GM18517 (cell line): ENCODE measurements around the gene DNAH8.
"Not testable (repeated sequence)": the region's sequence is repeated elsewhere in the genome, so short reads cannot be mapped to it uniquely, and the experiment has no call there.

Experiments used
- ATAC-seq: cut with Tn5 transposase; IDR thresholded peaks from one replicate; pipeline ENCODE4 v1.9.1; 2021; ENCODE audit warnings: mild to moderate bottlenecking, moderate library complexity; ENCODE audit not compliant: unreplicated experiment

Gene DNAH8

GRCh38 chr6:38796006-38796405 is 80.9 kb downstream of the DNAH8 start:
- ATAC-seq: no peak

DNA sequence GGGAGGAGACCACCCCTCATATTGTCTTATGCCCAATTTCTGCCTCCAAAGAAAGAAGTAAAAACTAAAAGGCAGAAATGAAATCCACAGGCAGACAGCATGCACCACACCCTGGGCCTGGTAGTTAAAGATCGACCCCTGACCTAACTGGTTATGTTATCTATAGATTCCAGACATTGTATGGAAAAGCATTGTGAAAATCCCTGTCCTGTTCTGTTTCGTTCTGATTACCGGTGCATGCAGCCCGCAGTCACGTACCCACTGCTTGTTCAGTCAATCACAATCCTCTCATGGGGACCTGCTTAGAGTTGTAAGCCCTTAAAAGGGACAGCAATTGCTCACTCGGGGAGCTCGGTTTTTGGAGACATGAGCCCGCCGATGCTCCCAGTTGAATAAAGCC is 81.3 kb downstream of the DNAH8 start:
- ATAC-seq: not testable (repeated sequence)

- no peak for ATAC-seq
These were observed 81.7 kb downstream of the DNAH8 start for GRCh38 chr6:38796850-38797249.

DNA sequence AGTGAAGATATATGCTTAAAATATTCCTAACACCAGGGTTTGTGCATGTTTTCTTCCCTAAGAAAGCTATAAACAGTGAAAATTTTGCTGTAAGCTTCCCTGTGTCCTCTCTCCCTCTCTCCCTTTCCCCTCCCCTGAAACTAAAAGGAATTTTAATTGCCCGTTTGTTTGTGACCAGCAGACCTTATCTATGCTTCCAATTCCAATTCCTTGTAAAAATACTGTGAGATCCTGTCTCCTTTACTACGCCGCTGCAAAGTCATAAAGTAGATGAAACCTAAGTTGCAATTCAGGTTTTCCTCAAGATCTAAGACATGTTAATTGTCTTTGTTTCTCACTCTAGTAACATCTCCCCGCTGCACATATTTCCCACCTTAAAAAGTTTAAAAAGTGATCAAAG is 82.3 kb downstream of the DNAH8 start:
- ATAC-seq: no peak

- no peak for ATAC-seq
These were observed 84.5 kb downstream of the DNAH8 start for GRCh38 chr6:38799529-38800184.

GRCh38 chr6:38801305-38801704 is 86.2 kb downstream of the DNAH8 start:
- ATAC-seq: no peak

GRCh38 chr6:38802497-38802896 is 87.4 kb downstream of the DNAH8 start:
- ATAC-seq: no peak

DNA sequence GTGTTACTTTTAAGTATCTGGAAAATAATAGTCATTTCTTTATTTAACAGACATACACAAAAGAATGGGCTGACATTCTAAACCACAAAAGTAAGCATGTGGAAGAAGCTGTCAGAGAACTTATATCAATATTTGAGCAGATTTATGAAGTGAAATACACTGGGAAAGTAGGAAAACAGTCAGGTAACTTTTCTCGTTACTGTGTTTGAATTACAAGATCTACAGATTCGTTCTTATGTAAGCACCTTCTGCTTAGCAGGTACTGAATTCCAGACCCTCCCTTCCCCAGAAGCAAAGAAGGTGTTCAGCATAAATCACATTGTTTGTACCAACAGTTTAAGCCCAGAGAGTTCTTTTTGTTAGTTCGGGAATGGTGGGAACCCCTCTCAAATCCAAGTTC is 88.0 kb downstream of the DNAH8 start:
- ATAC-seq: no peak

GRCh38 chr6:38804358-38804757 is 89.2 kb downstream of the DNAH8 start:
- ATAC-seq: no peak

GRCh38 chr6:38805127-38805655 is 90.1 kb downstream of the DNAH8 start:
- ATAC-seq: no peak

DNA sequence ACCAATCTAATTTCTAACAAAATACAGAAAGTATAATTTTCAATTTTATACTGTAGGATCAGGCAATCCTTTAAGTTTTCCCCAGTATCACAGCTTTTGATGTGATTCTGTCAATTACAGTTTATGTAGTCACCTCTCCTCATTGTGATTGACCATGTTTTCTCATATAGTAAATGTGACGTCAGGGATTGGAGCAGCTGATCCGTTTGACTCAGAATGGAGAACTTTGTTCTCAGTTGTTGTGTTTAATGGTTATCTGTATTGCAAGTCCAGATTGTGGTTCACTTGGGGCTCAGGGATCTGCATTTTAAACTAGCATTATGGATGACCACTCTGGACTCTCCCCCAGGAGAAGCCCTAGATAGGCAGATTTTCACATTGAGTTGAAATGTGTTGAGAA is 90.6 kb downstream of the DNAH8 start:
- ATAC-seq: no peak

DNA sequence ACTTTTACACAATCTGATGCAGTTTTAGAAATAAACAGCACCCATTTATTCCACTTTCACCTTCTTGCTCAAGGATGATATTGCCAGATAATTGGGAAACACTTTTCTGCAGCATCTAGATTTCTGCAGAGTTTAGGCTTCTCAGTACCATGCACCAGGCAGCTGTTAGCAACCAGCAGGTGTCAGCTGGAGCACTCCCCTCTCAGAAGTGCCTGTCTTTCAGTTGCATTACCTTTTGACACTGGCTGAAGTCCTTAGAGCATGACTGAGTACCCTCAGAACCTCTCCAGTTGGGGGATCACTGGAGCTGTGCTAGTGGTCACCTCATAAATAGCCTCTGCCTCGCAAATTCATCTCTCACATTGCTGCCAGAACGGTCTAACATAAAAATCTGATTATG is 91.2 kb downstream of the DNAH8 start:
- no peak for ATAC-seq

- no peak for ATAC-seq
These were observed 91.7 kb downstream of the DNAH8 start for GRCh38 chr6:38806833-38807232.

- no peak for ATAC-seq
These were observed 92.9 kb downstream of the DNAH8 start for GRCh38 chr6:38808039-38808438.

- ATAC-seq: no peak
These were observed 98.1 kb downstream of the DNAH8 start for GRCh38 chr6:38813041-38813823.

GRCh38 chr6:38814761-38815160 is 99.7 kb downstream of the DNAH8 start:
- ATAC-seq: no peak

DNA sequence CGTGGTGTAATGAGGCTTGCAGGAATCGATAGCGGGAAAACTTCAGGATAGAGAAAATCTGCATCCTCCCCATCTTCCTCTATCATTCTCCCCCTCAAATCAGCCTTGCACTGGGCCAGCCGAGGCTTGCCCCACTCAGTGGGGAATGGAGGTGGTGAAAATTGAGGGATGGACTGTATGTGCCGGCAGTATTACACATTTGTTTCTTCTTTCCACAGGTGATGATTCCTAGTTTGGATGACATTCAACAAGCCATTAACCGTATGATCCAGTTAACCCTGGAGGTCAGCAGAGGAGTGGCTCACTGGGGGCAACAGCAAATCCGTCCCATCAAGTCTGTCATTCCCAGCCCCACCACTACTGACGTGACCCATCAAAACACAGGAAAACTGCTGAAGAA is 100.1 kb downstream of the DNAH8 start:
- no peak for ATAC-seq

- ATAC-seq: no peak
These were observed 103.6 kb downstream of the DNAH8 start for GRCh38 chr6:38818691-38819090.

DNA sequence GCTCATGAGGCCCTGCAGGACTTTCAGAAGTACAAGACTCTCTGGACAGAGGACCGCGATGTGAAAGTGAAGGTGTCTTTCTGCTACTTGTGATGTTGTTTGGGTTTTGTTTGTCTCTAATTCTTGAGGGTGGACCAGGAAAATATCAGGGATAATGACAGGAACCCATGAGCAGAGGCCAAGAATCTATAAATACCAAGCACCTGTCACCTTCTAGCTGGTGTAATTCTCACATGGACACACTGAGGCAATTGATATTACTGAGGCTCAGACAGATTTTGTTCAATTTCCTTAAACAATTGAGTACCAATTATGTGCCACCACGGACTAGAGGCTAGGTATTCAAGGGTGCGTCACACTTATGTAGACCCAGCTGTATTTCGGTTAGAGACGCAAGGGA is 107.9 kb downstream of the DNAH8 start:
- no peak for ATAC-seq

- ATAC-seq: no peak
These were observed 109.3 kb downstream of the DNAH8 start for GRCh38 chr6:38824243-38824894.

DNA sequence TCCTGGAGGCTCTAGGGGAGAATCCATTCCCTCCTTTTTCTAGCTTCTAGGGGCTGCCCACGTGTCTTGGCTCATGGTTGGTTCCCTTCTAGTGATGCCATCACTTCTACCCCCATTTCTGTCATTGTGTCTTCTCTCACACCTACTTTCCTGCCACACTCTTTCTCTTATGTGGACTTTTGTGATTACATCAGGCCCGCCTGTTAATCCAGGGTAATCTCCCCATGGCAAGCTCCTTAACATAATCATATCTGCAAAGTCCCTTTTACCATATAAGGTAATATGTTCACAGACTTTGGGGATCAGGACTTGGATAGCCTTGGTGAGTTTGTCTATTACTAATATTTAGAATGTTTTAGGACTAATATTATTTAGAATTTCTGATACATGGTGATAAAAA is 111.9 kb downstream of the DNAH8 start:
- ATAC-seq: no peak

DNA sequence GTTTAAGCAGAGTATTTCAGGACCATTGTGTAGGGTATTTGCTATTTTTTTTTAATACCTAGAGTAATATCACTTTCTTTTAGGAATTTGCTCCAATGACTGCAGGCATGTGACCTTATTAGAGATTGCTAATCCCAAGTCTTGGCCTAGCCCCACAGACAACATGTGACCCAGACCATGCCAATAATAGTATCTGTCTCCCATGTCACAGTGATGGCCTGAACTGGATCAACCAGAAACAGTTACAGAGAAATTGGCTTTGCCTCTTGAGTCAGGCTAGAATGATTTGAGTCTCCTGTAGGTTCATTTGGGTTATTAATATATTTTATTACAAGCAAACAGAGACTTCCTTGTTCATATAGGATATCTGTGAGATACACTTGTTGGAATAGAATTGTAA is 116.8 kb downstream of the DNAH8 start:
- ATAC-seq: no peak
